SW480 (cell line): ENCODE results near the gene FIP1L1.

Source experiments
- DNase-seq: peaks from one replicate; pipeline ENCODE4 v3.0.0-alpha.2; 2016; ENCODE audit warnings: low spot score

FIP1L1 gene

DNA sequence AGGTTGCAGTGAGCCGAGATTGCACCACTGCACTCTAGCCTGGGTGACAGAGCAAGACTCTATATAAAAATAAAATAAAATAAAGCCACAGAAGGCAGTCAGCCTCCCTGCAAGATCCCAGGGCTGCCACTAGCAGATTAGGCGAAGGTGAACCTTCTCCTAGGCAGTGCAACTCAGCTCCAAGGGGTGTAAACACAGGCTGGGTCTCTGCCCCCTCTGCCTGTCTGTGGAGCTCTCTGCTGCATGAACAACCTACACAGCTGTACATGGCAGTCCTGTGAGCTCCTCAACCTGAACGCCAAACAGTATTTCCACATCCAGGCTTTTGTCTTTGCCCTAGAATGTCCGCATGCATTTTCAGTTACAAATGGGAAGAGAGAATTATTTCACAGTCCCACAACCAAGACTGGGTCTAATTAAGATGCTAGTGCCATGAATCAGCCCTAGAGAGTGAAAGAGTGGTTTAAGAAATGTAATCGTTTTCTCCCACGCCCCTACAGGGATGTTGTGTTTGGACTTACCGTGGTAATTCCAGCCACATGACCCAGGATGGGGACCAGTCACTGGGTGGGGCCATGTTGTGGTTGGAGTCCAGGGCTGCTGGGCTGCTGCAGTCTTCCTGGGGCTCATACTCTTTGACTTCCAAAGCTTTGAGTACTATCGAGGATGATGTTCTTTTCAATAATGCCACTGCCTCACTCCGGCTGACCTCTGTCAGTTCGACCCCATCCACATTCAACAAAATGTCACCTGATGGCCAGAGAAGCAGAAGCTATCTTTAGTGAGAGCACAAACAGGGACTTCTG is 99.0 kb downstream of the FIP1L1 start:
- peak; percentile 37 for DNase-seq

DNA sequence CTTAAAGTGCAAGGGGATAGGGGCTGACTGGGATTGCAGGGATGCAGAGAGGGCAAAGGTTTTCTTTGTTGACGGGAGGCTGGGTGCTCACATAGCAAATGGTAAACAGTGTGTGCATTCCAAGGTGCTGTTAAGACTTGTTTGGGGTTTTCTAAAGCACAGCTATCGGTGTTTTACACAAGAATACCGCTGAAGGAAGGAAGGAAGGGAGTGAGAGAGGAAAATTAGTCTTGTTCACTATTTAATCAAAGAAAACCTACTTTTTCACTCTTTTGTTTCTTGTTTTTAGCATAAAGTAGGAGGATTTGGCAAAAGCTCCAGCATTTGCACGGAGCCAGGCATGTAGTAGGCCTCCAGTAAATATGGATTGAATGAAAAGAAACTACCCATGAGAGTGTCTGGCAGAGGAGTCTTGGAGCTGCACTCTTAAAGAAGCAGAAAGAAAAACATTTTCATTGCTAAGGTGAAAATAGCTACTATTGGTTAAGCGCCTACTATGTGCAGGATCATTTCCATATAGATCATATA is 99.7 kb downstream of the FIP1L1 start:
- no peak for DNase-seq

DNA sequence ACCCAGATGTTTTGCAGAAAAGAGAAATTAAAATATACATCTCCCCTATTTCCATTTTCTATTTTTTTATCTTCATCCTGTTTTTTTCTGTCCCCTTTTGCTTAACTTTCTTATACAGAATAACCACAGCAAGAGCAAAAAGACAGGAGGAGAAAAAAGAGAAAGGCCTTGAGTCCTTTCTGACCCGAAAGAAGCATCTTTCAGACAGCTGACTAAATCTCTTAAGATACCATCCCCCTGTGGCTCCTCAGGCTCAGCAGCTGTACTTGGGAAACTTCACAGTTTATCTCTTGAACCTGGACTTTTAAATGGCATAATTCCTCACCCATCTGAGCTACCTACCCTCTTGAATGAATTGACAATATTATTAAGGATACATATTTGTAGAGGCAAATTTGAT is 100.2 kb downstream of the FIP1L1 start:
- no peak for DNase-seq

DNA sequence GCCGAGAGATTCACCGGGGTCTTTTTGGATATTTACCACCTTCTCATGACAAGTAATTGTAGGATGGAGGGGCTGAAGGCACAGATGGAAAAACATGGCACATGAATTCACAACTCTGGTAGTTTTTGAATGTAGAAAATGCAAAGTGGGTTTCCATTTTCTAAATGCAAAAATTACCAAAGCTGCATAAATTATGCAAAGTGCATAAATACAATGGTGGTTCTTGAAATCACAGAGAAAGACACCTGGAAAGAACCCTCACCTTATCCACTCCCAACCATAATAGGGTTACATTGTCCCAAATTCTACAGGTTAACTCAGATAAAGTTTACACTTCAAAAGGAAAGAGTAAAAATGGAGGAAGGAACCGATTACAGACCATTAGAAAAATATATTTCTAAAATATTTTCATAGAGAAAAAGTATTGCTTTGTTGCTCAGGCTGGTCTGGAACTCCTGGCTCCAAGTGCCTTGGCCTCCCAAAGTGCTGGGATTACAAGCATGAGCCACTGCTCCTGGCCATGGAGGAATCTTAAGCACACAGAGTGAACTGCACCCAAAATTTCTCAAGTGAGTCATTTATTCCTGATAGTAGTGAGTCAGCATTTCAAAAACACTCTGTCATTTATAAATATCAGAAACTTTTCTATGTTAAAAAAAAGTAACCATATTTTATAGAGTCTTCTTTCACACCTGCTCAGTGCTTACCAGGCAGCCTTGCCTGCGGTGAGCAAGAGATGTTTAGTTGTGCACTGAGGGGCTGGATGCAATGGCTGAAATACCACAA is 101.4 kb downstream of the FIP1L1 start:
- DNase-seq, result no peak

DNA sequence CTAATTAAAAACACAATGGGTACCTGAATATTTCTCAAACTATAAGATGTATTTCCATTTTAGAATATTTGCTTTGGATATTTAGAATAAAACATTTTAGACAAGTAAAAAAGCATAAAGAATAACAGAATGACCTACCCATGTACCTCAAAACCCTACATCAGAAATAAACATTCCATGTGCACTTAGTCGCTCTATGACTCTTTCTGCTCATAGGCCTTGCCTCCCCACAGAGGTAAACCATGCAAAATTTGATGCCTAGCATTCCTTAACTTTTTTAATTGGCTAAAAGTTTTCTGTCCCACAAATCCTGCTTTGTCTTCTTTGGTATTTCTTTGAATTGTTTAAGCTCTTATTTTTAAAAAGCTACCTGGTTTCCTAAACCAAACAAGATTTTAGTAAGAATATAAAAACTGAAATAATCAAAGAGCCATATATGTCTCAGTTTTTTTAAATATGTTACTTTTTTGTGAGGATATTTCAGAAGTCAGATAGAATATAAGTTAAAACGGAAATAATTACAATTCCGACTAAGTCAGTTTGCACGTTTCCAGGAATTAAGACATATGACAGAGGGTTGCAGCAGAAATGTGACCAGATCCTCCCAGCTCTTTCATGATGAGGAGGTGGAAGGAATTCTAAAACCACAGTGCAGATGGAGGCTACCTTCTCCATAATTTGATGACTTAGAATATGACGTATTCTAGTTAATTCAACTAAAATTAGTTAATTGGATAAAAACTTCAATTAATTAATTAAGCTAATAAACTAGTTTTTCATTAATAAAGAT is 102.5 kb downstream of the FIP1L1 start:
- DNase-seq, result no peak

DNA sequence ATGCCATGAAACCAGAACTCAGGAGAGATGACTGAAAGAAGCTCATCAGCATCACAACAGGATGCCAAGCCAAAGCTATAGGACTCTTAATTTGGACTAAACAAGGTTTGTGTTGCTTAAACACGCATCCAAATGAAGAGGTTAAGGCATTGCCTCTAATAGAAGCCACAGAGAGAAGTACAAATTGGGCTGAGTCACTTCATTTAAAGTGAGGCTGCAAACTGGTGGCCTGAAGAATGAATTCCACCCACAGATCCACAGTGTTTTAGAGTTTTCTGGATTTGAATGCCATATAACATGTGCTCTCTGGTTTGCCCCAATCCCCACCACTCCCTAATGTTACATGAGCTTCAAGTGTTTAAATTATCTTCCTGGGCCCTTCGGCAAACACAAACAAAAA is 103.5 kb downstream of the FIP1L1 start:
- DNase-seq, result no peak

DNA sequence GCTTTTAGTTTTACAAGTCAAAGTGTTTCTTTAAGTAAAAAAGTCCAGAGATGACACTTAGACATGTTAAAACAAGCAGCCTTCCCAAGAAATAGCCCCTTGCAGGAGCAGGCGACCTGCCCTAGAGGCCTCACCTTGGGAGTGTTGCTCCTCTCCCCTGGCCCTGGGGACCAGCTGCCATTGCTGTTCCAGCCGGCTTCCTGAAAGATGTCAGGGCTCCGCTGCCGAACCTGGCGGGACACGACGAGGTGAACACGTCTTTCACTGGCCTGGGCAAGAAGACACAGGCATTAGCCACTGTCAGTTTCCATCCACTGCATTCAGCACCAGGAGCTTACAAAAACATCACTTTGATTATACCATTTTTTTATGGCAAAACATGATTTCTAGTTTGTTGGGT is 104.1 kb downstream of the FIP1L1 start:
- DNase-seq, result no peak

DNA sequence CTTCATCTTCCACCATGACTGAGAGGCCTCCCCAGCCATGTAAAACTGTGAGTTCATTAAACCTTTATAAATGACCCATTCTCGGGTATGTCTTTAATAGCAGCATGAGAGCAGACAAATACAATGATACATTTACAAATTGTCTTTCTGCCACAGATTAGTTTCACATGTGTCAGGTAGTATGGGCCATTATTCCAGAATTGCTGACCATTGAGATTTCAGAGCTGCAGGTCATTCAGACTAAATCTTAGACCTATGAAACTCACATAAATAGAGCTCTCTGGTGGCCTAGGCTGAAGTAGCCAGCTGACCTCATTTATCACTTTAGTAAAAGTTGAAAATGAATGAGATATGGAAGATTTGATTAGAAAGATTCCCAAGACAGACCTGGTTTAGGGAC is 105.8 kb downstream of the FIP1L1 start:
- no peak for DNase-seq

DNA sequence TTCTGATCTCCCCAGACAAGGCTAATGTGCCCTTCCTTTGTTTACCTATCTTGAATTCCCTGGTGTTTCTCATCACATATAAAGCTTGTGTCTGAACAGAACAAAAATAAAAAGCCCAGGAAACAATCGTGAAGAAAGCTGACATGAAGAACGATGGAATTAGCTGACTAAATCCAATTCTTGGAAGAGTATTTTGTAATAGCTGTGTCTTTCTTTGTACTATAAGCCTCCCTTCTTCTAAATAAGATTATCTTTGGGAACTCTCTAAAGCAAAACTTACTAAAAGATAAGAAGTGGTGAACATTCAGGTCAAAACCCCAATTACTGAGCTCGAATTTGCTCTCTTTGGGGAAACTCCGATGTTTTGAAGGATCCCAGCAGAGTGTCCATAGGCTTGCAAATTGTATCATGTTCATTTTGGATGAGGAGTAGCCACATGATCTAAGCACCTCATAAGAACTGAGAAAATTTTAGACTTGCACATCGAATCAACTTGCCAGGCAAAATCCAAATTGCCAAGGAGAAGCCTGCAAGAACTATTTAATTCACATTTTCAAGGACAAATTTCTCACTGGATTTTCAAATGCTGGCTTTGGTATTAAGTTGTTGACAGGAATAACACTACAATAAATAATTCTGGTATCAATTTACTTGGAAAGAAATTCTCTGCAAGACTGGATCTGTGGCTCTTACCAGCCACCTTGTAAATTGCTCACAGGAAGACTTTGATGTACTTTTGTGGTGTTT is 107.6 kb downstream of the FIP1L1 start:
- DNase-seq, result no peak

DNA sequence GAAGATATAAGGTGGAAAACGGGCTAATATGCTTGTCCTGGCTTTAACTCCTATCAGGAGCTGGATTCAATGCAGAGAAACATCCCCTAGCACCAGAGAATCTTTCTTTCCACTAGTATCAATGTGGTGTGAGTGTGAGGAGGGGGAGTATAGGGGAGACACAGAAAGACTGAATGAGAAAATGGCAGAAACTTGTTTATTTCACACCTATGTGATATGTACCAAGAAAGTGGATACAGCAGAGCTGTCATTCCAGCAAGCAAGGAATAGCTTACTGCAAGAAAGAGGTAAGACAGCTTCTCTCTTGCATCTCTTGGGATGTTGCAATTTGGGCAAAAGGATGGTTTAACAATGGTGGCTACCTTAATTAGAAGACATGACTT is 108.2 kb downstream of the FIP1L1 start:
- no peak for DNase-seq

DNA sequence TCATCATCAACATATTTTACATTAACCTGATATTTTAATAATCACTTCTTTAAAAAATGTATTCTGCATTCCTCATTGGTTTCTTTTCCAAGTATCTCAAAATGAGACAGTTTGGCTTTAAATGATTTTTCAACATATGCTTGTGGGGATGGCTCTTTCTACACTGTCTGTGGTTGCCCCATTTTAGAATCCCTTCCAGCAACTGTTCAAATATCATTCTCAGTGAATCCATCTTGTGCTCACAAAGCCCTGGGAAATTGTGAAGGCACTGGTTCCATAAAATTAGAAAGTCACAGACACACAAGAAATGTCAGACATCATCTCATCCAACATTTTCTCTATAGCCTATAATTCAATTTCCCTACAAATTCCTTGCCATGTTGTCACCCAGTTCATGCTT is 110.3 kb downstream of the FIP1L1 start:
- no peak for DNase-seq

DNA sequence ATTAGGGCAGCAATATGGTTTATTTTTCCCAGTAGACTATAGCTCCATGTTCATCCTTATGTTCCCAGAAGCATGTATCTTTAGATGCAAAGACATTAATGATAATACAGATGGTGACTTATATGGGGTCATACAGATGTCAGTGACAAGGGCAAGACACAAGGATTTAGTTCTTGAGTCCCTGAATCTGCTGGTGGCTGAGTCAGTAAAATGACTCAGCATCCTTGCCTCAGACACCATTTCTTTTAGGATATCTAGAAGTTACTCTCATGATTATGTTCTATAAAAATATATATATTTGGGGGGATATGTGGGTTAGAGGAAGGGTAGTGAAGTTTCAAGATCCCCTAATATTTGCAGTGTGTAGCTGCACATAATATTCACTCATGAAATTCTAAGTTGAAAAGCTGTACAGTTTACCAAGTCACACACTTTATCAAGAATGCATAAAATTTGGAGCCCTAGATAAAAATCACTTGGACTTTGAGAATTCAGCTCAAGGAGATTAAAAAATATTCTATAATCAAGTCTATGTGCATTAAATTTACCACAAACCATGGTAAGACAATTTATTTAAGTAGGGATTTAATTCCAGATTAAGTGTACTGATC is 111.9 kb downstream of the FIP1L1 start:
- DNase-seq, result no peak

DNA sequence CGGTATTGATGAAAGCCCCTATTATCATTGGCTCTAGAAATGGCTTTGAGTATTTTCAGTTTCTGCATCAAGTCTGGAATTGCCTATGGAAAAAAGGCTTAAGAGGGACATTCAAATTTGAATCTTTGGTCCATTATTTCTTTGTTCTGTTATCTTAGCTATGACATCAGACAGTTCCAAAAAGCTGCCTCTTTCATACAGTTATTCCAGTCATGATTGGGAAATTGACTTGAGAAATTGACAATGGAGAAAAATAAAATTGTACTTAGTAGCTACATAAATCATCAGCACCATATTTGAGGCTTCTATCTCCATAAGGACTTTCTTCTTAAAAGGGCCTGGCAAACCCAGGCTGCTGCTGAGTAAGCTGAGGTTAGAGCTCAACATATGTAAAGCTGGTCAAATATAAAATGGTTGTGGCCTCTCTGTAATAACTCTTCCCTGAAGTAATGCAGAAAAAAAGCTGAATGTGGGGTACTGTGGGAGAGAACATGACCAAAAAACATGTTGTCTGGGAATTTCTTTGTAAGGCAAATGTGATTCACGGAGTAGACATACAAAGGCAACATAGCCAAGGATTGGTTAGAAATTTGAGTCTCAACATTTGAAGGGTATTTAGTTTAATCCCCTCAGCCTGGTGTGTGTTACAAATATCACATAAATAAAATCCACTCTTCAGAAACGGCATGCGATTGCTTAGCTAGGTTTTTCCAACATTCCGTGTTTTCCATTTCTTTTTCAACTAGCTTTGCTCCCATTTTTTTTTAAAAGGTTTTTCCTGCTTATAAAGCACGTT is 112.9 kb downstream of the FIP1L1 start:
- DNase-seq, result no peak

DNA sequence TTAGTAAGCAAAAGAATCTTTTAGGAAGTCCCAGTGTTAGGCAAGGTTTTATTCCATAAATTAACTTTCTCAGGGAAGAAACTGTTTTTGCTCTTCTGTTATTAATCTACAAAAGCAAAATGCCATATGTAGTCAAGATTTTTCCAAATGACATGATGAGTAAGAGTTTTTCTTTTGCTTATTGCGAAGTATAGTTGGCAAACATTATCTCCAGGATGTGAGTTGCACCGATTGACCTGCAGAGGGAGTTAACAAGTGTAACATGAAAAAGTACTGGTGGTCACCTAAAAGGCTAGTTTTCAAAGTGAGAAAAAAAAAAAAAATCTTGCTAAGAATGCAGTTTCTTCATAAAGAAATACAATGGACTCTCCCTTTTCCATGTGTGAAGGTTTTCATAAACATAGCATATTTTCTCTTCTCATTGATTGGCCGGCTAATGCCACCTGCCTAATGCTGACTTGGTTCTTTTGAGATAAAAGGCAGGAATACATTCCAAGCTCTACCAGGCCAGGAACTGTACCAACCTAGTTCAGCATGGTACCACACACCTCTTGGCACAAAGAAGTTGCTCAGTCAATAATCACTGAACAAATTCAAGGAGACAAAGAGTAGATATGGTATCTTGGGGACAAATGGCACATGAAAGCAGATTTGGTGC is 113.7 kb downstream of the FIP1L1 start:
- DNase-seq, result peak; percentile 36

DNA sequence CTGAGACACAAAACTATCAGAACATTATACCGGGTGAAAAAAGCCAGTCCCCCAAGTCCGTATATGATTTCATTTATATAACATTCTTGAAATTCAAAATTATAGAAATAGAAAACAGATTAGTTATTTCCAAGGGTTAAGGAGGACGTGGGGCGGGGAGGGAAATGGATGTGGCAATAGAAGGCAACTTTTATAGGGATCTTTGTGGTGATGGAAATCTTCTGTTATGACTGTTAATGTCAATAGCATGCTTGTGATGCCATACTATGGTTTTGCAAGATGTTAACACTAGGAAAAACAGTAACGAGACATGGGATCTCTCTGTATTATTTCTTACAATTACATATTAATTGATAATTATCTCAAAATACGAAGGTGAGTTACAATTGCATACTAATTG is 117.4 kb downstream of the FIP1L1 start:
- no peak for DNase-seq

DNA sequence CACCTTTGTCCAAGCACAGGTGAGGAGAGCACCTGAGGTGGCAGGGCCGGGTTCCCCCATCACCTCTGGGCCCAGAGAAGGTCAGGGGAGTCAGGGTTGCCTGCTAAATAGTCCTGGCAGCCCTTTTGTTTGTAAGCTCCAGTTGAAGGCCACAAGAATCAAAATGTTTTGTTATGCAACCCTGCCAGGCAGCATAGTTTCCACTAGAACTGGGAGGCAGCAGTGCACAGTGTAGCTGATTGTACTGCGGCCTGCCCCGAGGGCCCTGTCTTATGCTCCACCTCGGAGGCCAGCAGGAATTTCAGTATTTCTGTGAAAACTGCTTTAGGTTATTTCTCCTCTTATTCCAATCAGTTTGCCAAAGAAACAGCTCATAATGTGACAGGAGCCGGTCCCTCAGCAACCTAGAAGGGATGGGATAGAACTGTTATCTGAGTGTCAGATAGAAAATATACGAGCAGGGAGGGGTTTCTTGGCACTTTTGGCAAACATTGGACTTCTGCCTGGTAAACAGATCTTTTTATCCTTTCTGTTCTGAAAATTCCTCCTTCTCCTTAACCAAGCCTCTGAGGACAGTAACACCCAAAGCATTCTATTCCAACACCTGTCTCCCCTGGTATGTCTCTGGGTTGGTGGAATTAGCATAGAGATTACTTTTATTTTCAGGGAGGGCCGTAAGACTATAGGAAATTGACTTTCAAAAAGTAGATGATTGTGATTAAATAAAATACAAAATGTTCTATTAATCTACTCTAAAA is 120.2 kb downstream of the FIP1L1 start:
- no peak for DNase-seq

DNA sequence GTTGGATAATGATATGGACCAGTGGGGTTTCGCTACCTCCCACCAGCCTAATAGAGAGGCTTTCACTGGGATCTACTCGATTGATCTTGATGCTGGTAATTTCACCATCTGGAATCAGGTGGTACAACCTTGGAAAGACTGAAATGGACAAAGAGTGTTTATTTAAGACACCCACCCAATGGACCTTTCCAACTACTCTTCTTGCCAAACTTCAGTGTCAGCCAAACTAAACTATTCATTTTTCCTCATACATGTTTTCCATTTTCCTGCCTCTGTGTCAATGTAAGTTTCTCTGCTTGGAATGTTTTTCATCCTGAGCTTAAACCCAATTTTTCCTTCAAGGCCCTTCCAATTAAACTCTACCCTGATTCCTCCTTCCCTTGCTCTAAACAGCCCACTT is 121.3 kb downstream of the FIP1L1 start:
- DNase-seq, result no peak

DNA sequence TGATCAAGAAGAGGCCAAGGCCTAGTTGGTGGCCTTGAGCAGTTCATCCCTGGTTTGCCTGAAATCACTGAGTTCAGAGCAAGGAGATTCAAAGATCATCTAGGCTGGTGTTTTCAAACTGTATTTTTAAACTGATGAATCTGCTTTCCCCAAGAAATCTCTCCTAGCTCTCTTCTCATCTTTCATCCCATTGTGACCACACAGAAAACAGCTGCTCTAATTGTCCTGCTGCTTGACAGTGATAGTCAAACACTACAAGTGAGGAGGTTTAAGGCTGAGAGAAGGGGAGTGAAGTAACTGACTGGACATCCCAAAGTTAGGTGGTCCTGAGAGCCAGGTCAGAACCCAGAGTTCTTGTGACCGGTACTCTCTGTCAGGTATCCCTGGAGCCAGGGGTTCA is 122.3 kb downstream of the FIP1L1 start:
- no peak for DNase-seq

DNA sequence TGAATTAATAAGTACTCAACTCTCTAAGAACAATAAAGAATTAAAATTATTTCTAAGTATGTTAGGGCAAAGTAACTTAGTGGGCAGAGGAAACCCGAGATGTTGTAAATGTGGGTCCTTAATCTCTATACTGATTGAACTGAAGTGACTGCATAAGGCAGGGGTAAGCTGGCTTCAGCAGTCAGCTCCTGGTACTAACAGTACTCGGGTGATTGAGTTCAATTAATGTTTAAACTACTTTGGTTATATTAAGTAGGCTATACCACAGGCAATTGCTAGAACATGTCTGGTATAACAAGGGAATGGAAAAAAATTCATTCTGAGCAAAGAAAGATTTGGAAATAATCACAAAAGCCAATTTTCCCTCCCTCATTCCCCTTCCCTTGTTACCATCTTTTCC is 123.1 kb downstream of the FIP1L1 start:
- DNase-seq, result no peak
